GM18867 (cell line): Measurements from ENCODE around the gene VASP.
A peak's percentile ranks its signal among the peaks of the same experiment; 100 is the strongest.

Experiments used
- ATAC-seq: cut with Tn5 transposase; IDR thresholded peaks from one replicate; pipeline ENCODE4 v1.9.1; 2021; ENCODE audit warnings: mild to moderate bottlenecking, moderate library complexity; ENCODE audit not compliant: unreplicated experiment

The VASP gene

DNA sequence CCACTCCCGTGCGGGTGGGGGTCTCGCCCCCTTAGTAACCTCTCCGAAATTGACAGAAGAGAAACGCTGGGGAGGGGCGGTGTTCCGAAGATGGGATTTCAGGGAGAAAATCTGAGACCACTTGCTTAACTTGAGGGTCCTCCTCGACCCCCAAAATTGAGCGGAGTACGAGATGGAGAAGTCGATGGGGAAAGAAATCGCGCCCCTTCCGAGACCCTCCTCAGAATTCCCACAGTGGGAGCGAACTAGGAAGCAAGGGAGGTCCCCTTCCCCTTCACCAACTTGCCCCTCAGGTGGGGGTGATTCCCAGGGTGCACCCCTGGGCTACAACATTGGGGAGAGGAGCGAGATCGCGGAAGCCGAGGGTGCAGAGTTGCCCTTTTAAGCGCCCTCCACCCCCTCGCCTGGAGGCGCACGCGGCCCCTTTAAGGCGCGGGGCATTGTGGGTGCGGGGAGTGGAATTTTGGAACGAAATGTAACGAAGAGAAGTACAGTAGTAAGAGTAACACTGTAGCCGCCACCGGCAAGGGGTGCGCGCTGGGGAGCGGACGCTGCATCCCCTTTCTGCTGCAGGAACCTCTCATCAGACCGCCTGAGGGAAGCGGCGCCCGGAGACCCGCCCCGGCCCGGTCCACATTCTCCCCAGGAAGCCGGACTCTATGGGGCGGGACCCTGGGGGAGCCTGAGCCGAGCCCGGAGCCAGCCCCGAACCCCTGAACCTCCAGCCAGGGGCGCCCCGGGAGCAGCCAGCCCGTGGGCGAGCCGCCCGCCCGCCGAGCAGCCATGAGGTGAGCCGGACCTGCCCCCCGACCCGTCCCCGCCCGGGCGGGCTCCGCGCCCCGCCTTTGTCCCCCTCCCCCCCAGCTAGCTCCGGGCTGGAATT, at the start of gene VASP:
VASP (plus strand) TSS at position 491 of the 883 bp plus-strand sequence; CDS start at position 784, 293 bp downstream.
- peak; percentile 58 for ATAC-seq

DNA sequence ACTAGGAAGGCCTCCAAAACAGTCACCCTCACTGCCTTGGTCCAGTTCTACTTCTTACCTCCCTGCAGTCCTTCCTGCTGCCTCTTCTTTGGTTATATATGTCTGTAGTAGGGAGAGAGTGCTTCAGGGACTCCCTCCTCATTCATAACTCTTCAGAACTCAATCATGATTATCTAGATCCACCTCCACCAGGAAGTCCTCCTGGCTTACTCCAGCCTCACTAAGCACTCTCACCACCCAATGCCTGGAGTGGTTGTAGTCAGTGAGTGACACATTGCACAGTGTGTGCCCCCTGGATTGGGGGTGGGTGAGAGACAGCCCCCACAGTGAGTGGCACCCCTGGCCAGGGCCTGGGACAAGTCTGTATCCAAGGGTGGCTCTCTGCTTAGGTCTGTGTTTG, 49.5 kb upstream of the VASP start:
- no peak for ATAC-seq

- ATAC-seq, result no peak
Observed at GRCh38 chr19:45460807-45461347, 46.4 kb upstream of the VASP start.

DNA sequence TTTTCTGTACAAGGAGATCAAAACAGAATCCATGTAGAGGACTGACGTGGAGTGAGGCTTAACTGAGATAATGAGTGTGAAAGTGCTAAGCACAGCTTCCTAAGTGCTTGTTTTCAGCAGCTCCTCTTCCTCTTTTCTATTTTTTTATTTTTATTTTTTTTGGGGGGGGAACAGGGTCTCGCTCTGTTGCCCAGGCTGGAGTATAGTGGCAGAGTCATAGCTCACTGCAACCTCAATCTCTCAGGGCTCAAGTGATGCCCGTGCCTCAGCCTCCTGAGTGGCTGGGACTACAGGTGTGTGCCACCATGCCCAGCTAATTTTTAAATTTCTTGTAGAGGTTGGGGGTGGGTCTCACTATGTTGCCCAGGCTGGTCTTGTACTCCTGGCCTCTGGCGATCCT, 45.1 kb upstream of the VASP start:
- ATAC-seq, result no peak

- ATAC-seq, result no peak
Observed at GRCh38 chr19:45463241-45463640, 44.0 kb upstream of the VASP start.

DNA sequence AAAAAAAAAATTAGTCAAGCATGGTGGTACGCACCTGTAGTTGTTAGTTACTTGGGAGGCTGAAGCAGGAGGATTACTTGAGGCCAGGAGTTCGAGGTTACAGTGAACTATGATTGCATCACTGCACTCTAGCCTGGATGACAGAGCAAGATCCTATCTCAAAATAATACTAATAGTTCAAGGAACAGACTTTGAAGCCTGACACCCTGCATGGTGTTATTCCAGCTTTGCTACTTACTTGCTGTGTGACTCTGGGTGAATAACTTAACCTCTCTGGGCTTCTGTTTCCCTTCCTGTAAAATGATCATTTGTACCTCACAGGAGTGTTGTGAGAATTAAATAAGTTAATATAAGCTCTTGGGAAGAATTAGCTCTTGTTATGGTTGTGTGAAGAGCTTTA, 43.0 kb upstream of the VASP start:
- ATAC-seq, result no peak

GRCh38 chr19:45464852-45465441, 42.3 kb upstream of the VASP start:
- ATAC-seq, result no peak

DNA sequence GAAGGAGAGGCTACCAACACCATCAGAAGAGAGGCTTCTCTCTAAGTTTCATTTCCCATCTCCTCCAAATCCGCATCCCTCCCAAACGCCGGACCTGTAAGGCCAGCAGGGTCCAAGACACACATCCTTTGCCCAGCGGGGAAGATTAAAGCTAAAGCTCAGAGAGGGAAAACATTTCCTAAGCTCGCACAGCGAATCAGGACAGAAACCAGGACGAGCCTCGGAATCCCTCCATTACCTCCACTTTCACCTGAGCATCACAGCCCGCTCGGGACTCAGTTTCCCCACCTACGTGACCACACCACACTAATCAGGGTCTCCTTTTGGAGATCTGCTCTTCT, 40.2 kb upstream of the VASP start:
- ATAC-seq, result no peak

DNA sequence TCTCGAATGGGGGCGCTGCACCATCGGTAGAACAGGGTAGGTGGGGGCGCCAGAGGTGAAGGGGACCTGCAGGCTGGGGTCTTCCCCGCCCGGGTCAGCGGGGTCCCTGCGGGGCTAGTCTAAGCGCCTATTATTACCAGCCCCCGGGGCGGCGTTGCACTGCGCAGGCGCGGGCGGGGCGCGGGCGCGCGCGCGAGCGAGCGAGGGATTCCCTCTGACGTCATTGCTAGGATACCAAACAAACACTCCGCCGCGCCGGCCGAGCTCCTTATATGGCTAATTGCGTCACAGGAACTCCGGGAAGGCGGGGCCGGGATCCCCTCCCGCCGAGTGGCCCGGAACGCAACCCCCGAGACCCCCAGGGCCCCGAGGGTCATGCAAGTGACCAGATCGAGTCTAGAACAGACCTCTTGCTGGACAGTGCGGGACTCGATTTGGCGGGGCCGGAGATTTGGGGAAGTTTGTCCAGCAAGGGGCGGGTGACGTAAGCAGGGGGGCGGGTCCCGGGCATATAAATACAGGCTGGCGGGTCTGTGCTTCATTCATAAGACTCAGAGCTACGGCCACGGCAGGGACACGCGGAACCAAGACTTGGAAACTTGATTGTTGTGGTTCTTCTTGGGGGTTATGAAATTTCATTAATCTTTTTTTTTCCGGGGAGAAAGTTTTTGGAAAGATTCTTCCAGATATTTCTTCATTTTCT, 39.7 kb upstream of the VASP start, which contains the start of gene FOSB:
FOSB (plus strand) TSS at position 541 of the 703 bp plus-strand sequence. CDS start 591 bp downstream, outside the sequence.
- ATAC-seq, result peak; percentile 44

- ATAC-seq, result peak; percentile 14
Observed at GRCh38 chr19:45468159-45468651, 39.1 kb upstream of the VASP start.

GRCh38 chr19:45468803-45469131, 38.5 kb upstream of the VASP start:
- peak; percentile 13 for ATAC-seq

DNA sequence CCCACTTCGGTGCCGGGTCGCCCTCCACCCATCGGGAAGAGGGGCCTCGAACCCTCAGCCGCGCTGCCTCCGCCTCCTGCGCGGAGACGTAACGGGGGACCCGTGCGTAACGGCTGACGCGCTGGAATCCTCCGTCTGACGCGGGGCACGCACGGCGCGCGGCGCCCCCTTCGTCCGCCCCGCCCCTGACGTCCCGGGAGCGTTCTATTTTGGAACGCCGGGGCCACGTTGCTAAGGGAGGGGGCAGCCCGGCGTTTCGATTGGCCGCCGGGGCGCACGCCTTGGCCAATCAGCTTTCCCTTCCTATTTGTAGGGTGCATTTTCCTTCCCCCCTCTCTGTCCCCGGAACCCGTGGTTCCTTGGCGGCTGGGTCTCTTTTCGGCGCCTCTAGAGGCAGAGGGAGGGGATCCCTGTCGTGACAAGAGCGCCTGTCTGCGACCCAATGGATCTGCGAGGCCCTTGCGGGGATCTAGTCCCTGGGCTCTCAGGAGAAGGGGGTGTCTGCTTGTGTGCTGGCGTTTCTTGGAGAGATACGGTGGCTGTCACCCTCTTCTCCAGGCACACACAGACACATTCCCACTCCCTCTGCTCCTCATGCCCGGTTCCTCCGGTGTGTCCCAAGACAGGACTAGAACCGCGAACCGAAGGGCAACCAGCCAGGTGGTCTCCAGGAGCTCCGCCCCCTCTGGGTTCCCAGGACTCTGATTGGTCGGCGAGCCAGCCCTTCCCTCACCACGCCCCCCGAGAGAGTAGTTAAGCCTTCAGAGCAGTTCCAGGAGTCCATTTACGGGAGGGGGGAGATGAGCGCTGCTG, 37.9 kb upstream of the VASP start:
- ATAC-seq, result peak; percentile 55

GRCh38 chr19:45469945-45470761, 37.1 kb upstream of the VASP start:
- ATAC-seq, result no peak

GRCh38 chr19:45470762-45471081, 36.6 kb upstream of the VASP start:
- ATAC-seq, result no peak

GRCh38 chr19:45471111-45471930, 36.0 kb upstream of the VASP start:
- no peak for ATAC-seq

GRCh38 chr19:45471931-45472562, 35.2 kb upstream of the VASP start:
- no peak for ATAC-seq

DNA sequence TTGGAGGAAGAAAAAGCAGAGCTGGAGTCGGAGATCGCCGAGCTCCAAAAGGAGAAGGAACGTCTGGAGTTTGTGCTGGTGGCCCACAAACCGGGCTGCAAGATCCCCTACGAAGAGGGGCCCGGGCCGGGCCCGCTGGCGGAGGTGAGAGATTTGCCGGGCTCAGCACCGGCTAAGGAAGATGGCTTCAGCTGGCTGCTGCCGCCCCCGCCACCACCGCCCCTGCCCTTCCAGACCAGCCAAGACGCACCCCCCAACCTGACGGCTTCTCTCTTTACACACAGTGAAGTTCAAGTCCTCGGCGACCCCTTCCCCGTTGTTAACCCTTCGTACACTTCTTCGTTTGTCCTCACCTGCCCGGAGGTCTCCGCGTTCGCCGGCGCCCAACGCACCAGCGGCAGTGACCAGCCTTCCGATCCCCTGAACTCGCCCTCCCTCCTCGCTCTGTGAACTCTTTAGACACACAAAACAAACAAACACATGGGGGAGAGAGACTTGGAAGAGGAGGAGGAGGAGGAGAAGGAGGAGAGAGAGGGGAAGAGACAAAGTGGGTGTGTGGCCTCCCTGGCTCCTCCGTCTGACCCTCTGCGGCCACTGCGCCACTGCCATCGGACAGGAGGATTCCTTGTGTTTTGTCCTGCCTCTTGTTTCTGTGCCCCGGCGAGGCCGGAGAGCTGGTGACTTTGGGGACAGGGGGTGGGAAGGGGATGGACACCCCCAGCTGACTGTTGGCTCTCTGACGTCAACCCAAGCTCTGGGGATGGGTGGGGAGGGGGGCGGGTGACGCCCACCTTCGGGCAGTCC, 34.5 kb upstream of the VASP start:
- no peak for ATAC-seq

GRCh38 chr19:45473367-45473681, 34.0 kb upstream of the VASP start:
- ATAC-seq, result no peak
